ENCODE data around the gene MGLL.
A peak's percentile ranks its signal among the peaks of the same experiment; 100 is the strongest.

Gene MGLL

GRCh38 chr3:127772273-127772672 is 50.0 kb downstream of the MGLL start:
- DNase-seq = no peak

- DNase-seq = no peak
Measured at GRCh38 chr3:127771746-127772145, 50.6 kb downstream of the MGLL start.

DNA sequence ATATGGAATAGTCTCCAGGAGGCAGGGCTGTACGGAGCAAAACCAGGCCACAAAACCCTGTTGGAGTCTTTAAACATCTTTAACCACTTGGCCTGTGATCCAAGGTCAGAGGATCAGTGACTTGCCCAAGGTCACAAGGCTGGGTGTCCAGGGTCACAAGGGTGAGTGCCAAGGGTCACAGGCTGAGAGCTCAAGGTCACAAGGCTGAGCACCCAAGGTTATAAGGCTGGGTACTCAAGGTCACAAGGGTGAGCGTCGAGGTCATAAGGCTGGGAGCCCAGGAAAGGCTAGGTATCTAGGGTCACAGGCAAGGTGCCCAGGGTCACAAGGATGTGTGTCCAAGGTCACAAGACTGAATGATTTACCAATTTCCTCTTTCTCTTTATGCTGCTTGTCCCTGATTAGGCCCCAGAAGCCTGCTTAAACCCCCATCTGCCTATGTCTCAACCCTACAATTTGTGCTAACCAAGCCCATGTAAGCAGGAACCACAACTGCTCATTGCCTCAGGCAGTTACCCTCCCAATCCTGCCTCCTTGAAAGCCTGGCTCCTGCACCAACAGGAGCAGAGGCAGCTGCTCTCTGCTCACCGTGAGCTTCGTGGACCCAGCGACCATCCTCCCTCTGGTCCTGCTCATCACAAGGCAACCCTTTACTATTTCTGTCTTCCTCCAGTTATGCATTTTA is 51.5 kb downstream of the MGLL start:
- DNase-seq = peak; percentile 81

- no peak for DNase-seq
Measured at GRCh38 chr3:127769284-127770081, 52.8 kb downstream of the MGLL start.

DNA sequence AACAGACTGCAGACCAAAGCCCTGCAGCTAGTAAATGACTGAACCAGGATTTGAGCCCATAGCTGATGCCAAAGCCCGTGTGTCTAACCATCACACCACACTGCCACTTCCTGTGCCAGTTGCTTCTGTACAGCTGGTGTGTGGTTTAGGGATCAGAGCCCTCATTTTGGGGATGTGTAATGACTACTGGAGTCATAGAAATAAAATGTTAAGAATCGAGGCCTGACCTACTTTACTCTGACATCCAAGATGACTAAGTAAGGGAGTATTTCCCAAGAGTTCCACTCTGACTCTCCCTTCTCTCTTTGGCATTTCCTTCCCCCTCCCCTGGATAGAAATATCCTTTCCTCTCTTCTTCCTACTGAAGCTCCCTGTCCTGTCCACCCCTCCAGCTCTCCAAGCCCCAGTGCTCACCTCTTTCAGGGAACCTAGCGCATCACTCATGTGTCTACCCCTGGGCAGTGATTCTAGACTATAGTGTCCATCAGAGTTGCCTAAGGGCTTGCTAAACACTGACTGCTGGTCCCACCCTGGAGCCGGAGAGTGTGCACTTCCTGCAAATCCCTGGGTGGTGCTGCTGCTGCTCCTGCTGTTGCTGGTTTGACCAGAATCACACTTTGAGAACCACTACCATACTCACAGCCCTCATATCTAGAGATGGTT is 53.8 kb downstream of the MGLL start:
- DNase-seq = peak; percentile 94

DNA sequence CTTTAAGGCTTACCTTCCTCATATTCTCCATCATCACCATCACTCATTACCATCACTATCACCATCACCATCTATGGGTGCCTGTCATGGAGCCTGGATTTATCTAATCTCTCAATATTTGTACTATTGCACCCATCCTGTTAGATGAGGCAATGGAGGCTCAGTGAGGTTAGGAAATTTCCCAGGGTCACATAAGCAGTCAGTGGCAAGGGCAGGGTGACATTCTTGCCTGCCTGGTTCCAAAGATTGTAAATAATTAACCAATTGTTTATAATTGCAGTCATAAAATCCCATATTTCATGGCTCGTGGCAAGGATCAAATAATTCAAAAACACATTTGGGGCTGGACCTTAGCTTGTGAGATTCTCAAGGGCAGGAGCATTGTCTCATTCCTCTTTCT is 55.2 kb downstream of the MGLL start:
- DNase-seq = peak; percentile 31

- no peak for DNase-seq
Measured at GRCh38 chr3:127765735-127766134, 56.6 kb downstream of the MGLL start.

DNA sequence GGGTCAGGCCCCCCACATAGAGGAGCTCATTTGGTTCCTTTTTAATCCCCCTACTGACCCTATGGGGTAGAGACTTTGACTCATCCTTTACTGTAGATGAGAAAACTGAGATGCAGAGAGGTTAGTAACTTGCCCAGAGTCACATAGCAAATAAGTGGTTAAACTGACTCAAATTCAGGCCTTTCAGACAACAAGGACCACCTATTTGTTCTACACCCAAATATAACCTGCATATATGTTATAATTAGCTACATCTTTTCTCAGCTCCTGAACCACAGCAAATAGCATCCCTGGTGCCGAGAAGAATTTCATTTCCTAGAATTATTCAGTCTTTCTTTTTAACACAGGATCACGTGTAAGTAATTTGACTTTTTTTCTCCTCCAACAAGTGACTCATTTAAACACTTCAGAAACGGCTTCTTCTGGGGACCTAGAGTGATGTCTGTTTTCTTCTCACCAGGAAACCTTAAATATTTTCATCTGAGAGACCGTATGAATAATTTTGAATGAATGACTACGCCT is 57.4 kb downstream of the MGLL start:
- no peak for DNase-seq

GRCh38 chr3:127764301-127764700 is 58.0 kb downstream of the MGLL start:
- no peak for DNase-seq

DNA sequence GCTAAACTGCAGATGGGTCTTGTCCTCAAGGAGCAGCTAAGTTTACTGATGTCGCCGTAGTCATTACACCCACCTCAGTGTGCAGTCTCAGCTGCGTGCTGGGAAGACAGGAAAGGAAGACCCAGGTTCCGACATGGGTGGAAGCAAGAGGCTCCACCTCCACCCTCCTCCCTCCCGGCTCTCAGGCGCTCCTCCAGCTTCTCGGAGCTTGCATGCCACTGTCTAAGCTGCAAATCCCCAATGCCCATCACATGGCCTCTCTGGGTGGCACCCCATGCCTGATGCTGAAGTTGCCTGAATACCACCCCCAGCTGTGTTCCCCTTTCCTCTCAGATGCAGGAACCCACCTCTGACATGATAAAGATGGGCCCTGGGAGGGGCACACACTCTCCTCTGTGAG is 58.5 kb downstream of the MGLL start:
- no peak for DNase-seq

DNA sequence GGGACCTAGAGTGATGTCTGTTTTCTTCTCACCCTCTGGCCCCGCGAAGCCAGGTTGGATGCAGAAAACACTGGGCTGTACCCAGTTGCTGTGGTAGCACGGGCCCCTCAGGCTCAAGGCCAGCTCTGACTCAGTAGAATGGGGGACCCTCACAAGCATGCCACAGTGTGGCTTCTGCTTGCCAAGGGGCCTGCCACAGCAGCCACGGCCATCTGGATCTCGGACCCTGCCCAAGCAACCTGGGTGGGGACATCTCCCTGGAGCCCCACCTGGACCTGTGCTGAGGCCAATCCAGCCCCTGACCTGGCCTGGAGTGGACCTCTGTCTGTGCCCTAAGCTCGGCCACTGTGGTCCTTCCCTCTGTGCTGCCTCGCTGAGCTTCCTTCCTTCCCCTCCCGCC is 59.0 kb downstream of the MGLL start:
- DNase-seq = no peak

GRCh38 chr3:127762787-127763105 is 59.6 kb downstream of the MGLL start:
- no peak for DNase-seq

GRCh38 chr3:127762077-127762786 is 60.1 kb downstream of the MGLL start:
- DNase-seq = peak; percentile 49

- peak; percentile 48 for DNase-seq
Measured at GRCh38 chr3:127761441-127761801, 60.9 kb downstream of the MGLL start.

DNA sequence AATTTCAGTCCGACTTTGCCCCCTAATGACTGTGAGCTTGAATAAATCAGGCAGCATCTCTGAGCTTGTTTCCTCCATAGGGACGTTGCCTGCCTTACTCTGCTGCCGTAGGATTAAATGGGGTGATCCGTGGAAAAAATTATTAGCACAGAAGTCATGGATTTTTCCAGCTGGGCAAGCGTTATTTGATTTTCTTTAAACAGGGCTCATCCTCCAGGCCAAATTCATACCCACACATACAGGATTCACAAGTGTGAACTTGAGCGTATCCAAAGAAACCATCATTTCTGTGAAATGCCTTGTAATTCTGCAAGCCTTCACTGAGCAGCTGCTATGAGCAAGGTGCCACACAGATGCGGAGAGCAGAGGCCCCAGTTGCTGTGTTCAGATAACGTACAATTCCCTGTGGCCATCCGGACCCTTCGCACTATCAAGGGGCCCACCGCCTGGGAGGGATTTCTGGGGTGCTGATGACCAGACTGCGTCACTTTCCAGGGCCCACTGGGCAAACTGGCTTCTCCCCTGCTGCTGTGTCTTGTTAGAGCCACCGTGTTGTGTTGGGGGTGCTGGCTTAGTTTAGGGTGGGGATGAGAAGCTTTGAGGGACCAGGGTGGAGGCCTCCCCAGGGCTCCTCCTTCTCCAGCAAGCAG is 61.4 kb downstream of the MGLL start:
- DNase-seq = no peak

DNA sequence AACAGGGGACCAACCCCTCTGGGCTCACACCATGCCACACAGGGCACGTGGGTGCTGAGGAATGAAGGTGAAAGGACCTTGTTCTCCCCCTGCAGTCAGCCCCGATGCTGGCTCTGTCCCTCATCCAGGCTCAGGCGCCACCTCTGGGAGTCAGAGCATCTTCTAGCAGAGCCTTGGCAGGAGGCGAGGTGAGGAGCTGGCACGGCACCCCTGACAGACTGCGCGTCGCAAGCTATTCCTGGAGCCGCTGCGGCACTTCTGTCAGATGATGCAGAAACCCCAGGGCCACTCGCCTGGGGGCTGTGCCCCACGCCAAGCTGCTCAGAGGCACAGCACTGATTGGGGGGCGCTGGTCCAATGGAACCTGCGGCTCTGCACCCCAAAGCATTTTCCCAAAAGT is 62.0 kb downstream of the MGLL start:
- no peak for DNase-seq

- no peak for DNase-seq
Measured at GRCh38 chr3:127759826-127760225, 62.5 kb downstream of the MGLL start.

GRCh38 chr3:127758013-127758412 is 64.3 kb downstream of the MGLL start:
- no peak for DNase-seq

GRCh38 chr3:127755305-127755681 is 67.0 kb downstream of the MGLL start:
- DNase-seq = no peak

- peak; percentile 98 for DNase-seq
Measured at GRCh38 chr3:127754411-127755304, 67.7 kb downstream of the MGLL start.

GRCh38 chr3:127753898-127754410 is 68.4 kb downstream of the MGLL start:
- DNase-seq = peak; percentile 96

GRCh38 chr3:127753338-127753737 is 69.0 kb downstream of the MGLL start:
- DNase-seq = no peak

Measured in suppressor macrophage treated with lipopolysaccharide for 4 hours (primary cell).